ENCODE data around the gene PLEKHH1. TPM values are rescaled to one million over a fixed set of nuclear protein-coding genes. Genes with fewer than 3 reads are reported as not detected.
"Not testable (repeated sequence)": the region's sequence is repeated elsewhere in the genome, so short reads cannot be mapped to it uniquely, and the experiment has no call there.

Gene PLEKHH1
- total and polyA plus RNA-seq, 9 of the 15 experiments (the other 6 are each of a cell fraction or from before 2014, with no cell fraction given), result 0.76 to 5.9 (median 2.9) TPM

DNA sequence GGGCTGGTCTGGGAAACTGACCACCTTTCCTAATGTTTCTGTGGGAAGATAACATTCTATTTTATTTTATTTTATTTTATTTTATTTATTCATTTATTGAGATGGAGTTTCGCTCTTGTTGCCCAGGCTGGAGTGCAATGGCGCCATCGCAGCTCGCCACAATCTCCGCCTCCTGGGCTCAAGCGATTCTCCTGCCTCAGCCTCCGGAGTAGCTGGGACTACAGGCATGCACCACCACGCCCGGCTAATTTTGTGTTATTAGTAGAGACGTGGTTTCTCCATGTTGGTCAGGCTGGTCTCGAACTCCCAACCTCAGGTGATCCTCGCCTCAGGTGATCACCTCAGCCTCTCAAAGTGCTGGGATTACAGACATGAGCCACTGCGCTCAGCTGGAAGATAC lies 9.5 kb downstream of the PLEKHH1 start:
- FAIRE-seq; H3K27ac ChIP-seq (ENCODE audit: extremely low read depth, low read depth, low read length); BruUV-seq (replicated peaks); ATAC-seq; H2AFZ ChIP-seq (ENCODE audit: low read depth, low read length); CTCF ChIA-PET (ENCODE audit: low intra/inter-chr PET ratio); intact Hi-C loops (cut with micrococcal nuclease); H3K9ac ChIP-seq (ENCODE audit: insufficient read depth in 1 of 2, low read depth in 2 of 2, low read length in 2 of 2); in situ Hi-C loops (cut with MboI); H3K36me3 ChIP-seq (ENCODE audit: control insufficient read depth, insufficient read depth, low read length); H3K9me1 ChIP-seq (ENCODE audit: control insufficient read depth, insufficient read depth, low read length); H3K79me2 ChIP-seq (ENCODE audit: control insufficient read depth, insufficient read depth, low read length); H3K4me1 ChIP-seq (replicated peaks in 1 of 2; ENCODE audit: control insufficient read depth in 2 of 2, insufficient read depth in 2 of 2, low read length in 2 of 2); H3K4me3 ChIP-seq; DNase-seq (ENCODE audit: extremely low read depth in 1 of 4, low spot score in 3 of 4); H3K4me2 ChIP-seq (ENCODE audit: insufficient read depth, low read length); H4K20me1 ChIP-seq (replicated peaks; ENCODE audit: control insufficient read depth, insufficient read depth, low read length); H3K27me3 ChIP-seq (ENCODE audit: control insufficient read depth in 2 of 2, insufficient read depth in 2 of 2, low read length in 2 of 2); H3K9me3 ChIP-seq (replicated peaks; ENCODE audit: control insufficient read depth, insufficient read depth, low read depth, low read length): not testable (repeated sequence)
- POLR2A ChIA-PET, result interaction anchor here (0.5 to 2.1 kb wide), 6 partner anchors 9 to 84 kb away, joined by 3 to 13 read pairs (median 4); partner anchors contain the start of gene PLEKHH1
- 82% methylated on average over 9 of the region's 13 CpGs for WGBS (ENCODE audit: insufficient coverage, low coverage, missing lambda C conversion rate)

DNA sequence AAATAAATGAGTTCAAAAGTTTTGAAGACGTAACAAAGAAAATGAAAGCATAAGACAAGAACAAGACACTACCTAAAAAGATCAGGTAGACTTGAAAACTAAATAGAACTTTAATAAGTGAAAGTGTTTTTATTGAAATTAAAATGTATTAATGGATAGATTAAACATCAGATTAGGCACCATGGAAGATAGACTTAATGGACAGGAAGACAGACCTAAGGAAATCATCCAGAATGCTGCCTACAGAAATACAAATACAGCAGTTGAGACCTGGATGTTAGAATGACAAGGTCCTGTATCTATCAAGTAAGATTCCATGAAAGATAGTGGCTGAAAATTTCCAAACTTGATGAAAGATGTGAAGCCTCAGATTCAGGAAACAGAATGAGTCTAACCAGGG lies 11.5 kb downstream of the PLEKHH1 start:
- 76% methylated on average over 1 of the region's 1 CpG for WGBS (ENCODE audit: insufficient coverage, low coverage, missing lambda C conversion rate)
- no TSS peak for BruUV-seq (replicated peaks)
- no peaks in the 10 kb centered on the region for H3K9me3 ChIP-seq (replicated peaks; ENCODE audit: control insufficient read depth, insufficient read depth, low read depth, low read length)
- no peak overlapping the region for H3K27ac ChIP-seq (ENCODE audit: extremely low read depth, low read depth, low read length)
- no peaks in the 10 kb centered on the region for H3K9me1 ChIP-seq (ENCODE audit: control insufficient read depth, insufficient read depth, low read length)
- no peak overlapping the region for H2AFZ ChIP-seq (ENCODE audit: low read depth, low read length)
- H4K20me1 ChIP-seq (replicated peaks; ENCODE audit: control insufficient read depth, insufficient read depth, low read length), result no peaks in the 10 kb centered on the region
- H3K36me3 ChIP-seq (ENCODE audit: control insufficient read depth, insufficient read depth, low read length), result no peaks in the 10 kb centered on the region; the same call in 2 of the 3 replicates
- in situ Hi-C loops (cut with MboI), result no loop called here
- FAIRE-seq (no peak), DNase-seq (ENCODE audit: extremely low read depth in 1 of 4, low spot score in 3 of 4) (no peak), ATAC-seq (no peak)
- intact Hi-C loops (cut with micrococcal nuclease), result no loop called here
- H3K4me2 ChIP-seq (ENCODE audit: insufficient read depth, low read length), result no peak overlapping the region
- H3K4me1 ChIP-seq (replicated peaks in 1 of 2; ENCODE audit: control insufficient read depth in 2 of 2, insufficient read depth in 2 of 2, low read length in 2 of 2), result peaks cover 4% of the 10 kb centered on the region in 2 experiments; a peak in 3 of 5 replicates
- ChIA-PET CTCF (ENCODE audit: low intra/inter-chr PET ratio) (no interaction called here), POLR2A (no interaction called here)
- H3K4me3 ChIP-seq, result no peak overlapping the region
- H3K79me2 ChIP-seq (ENCODE audit: control insufficient read depth, insufficient read depth, low read length), result no peaks in the 10 kb centered on the region
- no peaks in the 10 kb centered on the region for H3K27me3 ChIP-seq (ENCODE audit: control insufficient read depth in 2 of 2, insufficient read depth in 2 of 2, low read length in 2 of 2)
- no peak overlapping the region for H3K9ac ChIP-seq (ENCODE audit: insufficient read depth in 1 of 2, low read depth in 2 of 2, low read length in 2 of 2)
- TF ChIP-seq PHB (CRISPR knock-in tag; IDR thresholded peaks at IDR 0.05) (no peak), SPI1 (IDR thresholded peaks at IDR 0.05; ENCODE audit: borderline replicate concordance, low read depth, low read length) (no peak), HDAC8 (tag; IDR thresholded peaks at IDR 0.05) (no peak), KLF6 (CRISPR knock-in tag; IDR thresholded peaks at IDR 0.05; ENCODE audit: borderline replicate concordance) (no peak), ARHGAP35 (IDR thresholded peaks at IDR 0.05; ENCODE audit: partially characterized antibody) (no peak), KAT2B (IDR thresholded peaks at IDR 0.05; ENCODE audit: low read depth, low read length) (no peak), XRCC4 (IDR thresholded peaks at IDR 0.05; ENCODE audit: extremely low read depth, insufficient read depth, insufficient read length) (no peak), ZNF695 (CRISPR knock-in tag; IDR thresholded peaks at IDR 0.05) (no peak), ZNF232 (CRISPR knock-in tag; IDR thresholded peaks at IDR 0.05) (no peak), RFX7 (CRISPR knock-in tag; IDR thresholded peaks at IDR 0.05) (no peak)
- TF ChIP-seq, protein P1, sequence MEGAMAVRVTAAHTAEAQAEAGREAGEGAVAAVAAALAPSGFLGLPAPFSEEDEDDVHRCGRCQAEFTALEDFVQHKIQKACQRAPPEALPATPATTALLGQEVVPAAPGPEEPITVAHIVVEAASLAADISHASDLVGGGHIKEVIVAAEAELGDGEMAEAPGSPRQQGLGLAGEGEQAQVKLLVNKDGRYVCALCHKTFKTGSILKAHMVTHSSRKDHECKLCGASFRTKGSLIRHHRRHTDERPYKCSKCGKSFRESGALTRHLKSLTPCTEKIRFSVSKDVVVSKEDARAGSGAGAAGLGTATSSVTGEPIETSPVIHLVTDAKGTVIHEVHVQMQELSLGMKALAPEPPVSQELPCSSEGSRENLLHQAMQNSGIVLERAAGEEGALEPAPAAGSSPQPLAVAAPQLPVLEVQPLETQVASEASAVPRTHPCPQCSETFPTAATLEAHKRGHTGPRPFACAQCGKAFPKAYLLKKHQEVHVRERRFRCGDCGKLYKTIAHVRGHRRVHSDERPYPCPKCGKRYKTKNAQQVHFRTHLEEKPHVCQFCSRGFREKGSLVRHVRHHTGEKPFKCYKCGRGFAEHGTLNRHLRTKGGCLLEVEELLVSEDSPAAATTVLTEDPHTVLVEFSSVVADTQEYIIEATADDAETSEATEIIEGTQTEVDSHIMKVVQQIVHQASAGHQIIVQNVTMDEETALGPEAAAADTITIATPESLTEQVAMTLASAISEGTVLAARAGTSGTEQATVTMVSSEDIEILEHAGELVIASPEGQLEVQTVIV (CRISPR knock-in tag; IDR thresholded peaks at IDR 0.05; ENCODE audit: borderline replicate concordance), result no peak
- TF ChIP-seq, protein P2, sequence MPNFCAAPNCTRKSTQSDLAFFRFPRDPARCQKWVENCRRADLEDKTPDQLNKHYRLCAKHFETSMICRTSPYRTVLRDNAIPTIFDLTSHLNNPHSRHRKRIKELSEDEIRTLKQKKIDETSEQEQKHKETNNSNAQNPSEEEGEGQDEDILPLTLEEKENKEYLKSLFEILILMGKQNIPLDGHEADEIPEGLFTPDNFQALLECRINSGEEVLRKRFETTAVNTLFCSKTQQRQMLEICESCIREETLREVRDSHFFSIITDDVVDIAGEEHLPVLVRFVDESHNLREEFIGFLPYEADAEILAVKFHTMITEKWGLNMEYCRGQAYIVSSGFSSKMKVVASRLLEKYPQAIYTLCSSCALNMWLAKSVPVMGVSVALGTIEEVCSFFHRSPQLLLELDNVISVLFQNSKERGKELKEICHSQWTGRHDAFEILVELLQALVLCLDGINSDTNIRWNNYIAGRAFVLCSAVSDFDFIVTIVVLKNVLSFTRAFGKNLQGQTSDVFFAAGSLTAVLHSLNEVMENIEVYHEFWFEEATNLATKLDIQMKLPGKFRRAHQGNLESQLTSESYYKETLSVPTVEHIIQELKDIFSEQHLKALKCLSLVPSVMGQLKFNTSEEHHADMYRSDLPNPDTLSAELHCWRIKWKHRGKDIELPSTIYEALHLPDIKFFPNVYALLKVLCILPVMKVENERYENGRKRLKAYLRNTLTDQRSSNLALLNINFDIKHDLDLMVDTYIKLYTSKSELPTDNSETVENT (CRISPR knock-in tag; IDR thresholded peaks at IDR 0.05), result no peak

All from K562 (cell line).